ENCODE measurements around the gene AGMO. TPM values are rescaled to one million over a fixed set of nuclear protein-coding genes. Genes with fewer than 3 reads are reported as not detected.

AGMO gene
- total RNA-seq, 3 donors from 2014 or later, result 1.4 to 4.3 (median 1.6) TPM

- TF ChIP-seq POLR2A (IDR thresholded peaks at IDR 0.05), result no peak
- TF ChIP-seq POLR2AphosphoS5 (IDR thresholded peaks at IDR 0.05), result no peak
- TF ChIP-seq CTCF (IDR thresholded peaks at IDR 0.05), result no peak
- Histone ChIP-seq H3K27me3 (no peaks in the 10 kb centered on the region), H3K9me3 (no peaks in the 10 kb centered on the region), H3K36me3 (no peaks in the 10 kb centered on the region), H3K27ac (no peak overlapping the region), H3K4me1 (no peaks in the 10 kb centered on the region), H3K4me3 (no peak overlapping the region)
- intact Hi-C loops (cut with DNase I; ENCODE audit: low total_unique reads), result no loop called here
- no peak for DNase-seq (ENCODE audit: low spot score in 2 of 2)
Measured at GRCh38 chr7:15494711-15495110, 67.1 kb downstream of the AGMO start.

DNA sequence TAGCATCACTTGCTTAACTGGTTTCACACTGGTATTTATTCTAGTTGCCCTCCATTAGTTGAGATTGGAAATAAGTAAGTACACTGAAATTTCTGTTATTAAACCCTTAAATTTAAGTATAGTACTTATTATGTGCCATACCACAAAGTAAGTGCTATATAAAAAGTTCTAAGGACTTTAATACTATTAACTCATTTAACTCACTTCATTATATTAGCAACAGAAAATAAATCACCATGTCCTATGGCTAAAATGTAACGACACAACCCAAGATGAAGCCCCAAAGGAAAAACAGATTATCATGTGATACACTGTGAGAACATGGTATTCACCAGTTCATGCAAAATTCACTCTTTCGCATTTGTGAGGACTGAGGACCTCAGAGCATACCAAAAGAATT lies 70.5 kb downstream of the AGMO start:
- no peaks in the 10 kb centered on the region for H3K9me3 ChIP-seq
- no peak overlapping the region for H3K4me3 ChIP-seq
- DNase-seq (ENCODE audit: low spot score in 2 of 2), result no peak
- H3K36me3 ChIP-seq, result no peaks in the 10 kb centered on the region
- H3K4me1 ChIP-seq, result no peaks in the 10 kb centered on the region
- H3K27me3 ChIP-seq, result no peaks in the 10 kb centered on the region
- H3K27ac ChIP-seq, result no peak overlapping the region
- TF ChIP-seq CTCF (IDR thresholded peaks at IDR 0.05), result no peak
- no peak for TF ChIP-seq POLR2AphosphoS5 (IDR thresholded peaks at IDR 0.05)
- TF ChIP-seq POLR2A (IDR thresholded peaks at IDR 0.05), result no peak
- intact Hi-C loops (cut with DNase I; ENCODE audit: low total_unique reads), result no loop called here

GRCh38 chr7:15490291-15490690 lies 71.5 kb downstream of the AGMO start:
- intact Hi-C loops (cut with DNase I; ENCODE audit: low total_unique reads), result no loop called here
- H3K36me3 ChIP-seq, result no peaks in the 10 kb centered on the region
- no peak overlapping the region for H3K27ac ChIP-seq
- no peak for DNase-seq (ENCODE audit: low spot score in 2 of 2)
- no peak overlapping the region for H3K4me3 ChIP-seq
- no peaks in the 10 kb centered on the region for H3K9me3 ChIP-seq
- no peaks in the 10 kb centered on the region for H3K4me1 ChIP-seq
- TF ChIP-seq CTCF (IDR thresholded peaks at IDR 0.05), result no peak
- no peak for TF ChIP-seq POLR2AphosphoS5 (IDR thresholded peaks at IDR 0.05)
- TF ChIP-seq POLR2A (IDR thresholded peaks at IDR 0.05), result no peak
- no peaks in the 10 kb centered on the region for H3K27me3 ChIP-seq

DNA sequence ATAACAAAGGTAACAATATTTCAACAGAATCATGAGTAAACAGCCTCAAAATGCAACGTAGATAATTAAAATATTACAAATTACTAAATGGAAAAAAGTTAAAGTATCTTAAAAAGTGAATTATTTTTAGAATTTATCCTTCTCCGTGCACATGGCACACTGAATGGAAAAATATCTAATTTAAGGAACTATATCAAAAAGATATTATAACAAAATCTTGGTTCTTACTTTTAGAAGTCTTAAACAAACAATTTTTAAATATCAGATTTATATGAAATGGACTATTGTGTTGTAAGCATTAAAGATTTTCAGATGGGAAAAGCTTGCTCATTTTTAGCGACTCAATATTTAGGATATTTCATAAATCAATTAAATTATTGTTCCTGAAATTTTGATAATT lies 72.0 kb downstream of the AGMO start:
- Histone ChIP-seq H3K27ac (no peak overlapping the region), H3K27me3 (no peaks in the 10 kb centered on the region), H3K36me3 (no peaks in the 10 kb centered on the region), H3K9me3 (no peaks in the 10 kb centered on the region), H3K4me3 (no peak overlapping the region), H3K4me1 (no peaks in the 10 kb centered on the region)
- no peak for TF ChIP-seq POLR2A (IDR thresholded peaks at IDR 0.05)
- TF ChIP-seq POLR2AphosphoS5 (IDR thresholded peaks at IDR 0.05), result no peak
- no peak for TF ChIP-seq CTCF (IDR thresholded peaks at IDR 0.05)
- intact Hi-C loops (cut with DNase I; ENCODE audit: low total_unique reads), result no loop called here
- DNase-seq (ENCODE audit: low spot score in 2 of 2), result no peak

- Histone ChIP-seq H3K9me3 (no peaks in the 10 kb centered on the region), H3K27ac (no peak overlapping the region)
Measured at GRCh38 chr7:15489383-15489782, 72.4 kb downstream of the AGMO start.

More at GRCh38 chr7:15489383-15489782, 72.4 kb downstream of the AGMO start:
- Histone ChIP-seq H3K4me1 (no peaks in the 10 kb centered on the region), H3K4me3 (no peak overlapping the region), H3K36me3 (no peaks in the 10 kb centered on the region), H3K27me3 (no peaks in the 10 kb centered on the region)
- DNase-seq (ENCODE audit: low spot score in 2 of 2), result no peak
- intact Hi-C loops (cut with DNase I; ENCODE audit: low total_unique reads), result no loop called here
- TF ChIP-seq POLR2AphosphoS5 (IDR thresholded peaks at IDR 0.05) (no peak), CTCF (IDR thresholded peaks at IDR 0.05) (no peak), POLR2A (IDR thresholded peaks at IDR 0.05) (no peak)

All from breast epithelium (tissue), 4 donors.